Neural cell (in vitro differentiated cells): Measurements from ENCODE around the gene RHD.
"Not testable (repeated sequence)": the region's sequence is repeated elsewhere in the genome, so short reads cannot be mapped to it uniquely, and the experiment has no call there.

Experiments
- CTCF ChIP-seq: fragments of 450-650 bp; IDR thresholded peaks from 2 replicates; pipeline ENCODE4 v1.5.1; 2014; ENCODE audit warnings: antibody characterized with exemption, mild to moderate bottlenecking, moderate library complexity; ENCODE audit not compliant: poor library complexity, severe bottlenecking
- EP300 ChIP-seq: fragments of 450-650 bp; conservative IDR thresholded peaks from 2 replicates; pipeline ENCODE4 v1.6.1; 2014; ENCODE audit warnings: antibody characterized with exemption, mild to moderate bottlenecking, moderate library complexity; ENCODE audit not compliant: poor library complexity, severe bottlenecking
- POLR2AphosphoS5 ChIP-seq: IDR thresholded peaks from 2 replicates; pipeline ENCODE4 v1.6.1; 2012

GRCh38 chr1:25304936-25305335 lies 32.6 kb downstream of the RHD start:
- TF ChIP-seq CTCF, POLR2AphosphoS5, EP300: not testable (repeated sequence)
